ENCODE measurements around the gene SCT.
"Not testable (repeated sequence)": the region's sequence is repeated elsewhere in the genome, so short reads cannot be mapped to it uniquely, and the experiment has no call there.

The SCT gene

GRCh38 chr11:626475-627307, at the start of gene SCT:
SCT (minus strand) TSS chr11:627181; CDS start chr11:627143, 38 bp downstream.
- no peak for DNase-seq

- no peak for DNase-seq
These were observed 47.4 kb upstream of the SCT start for GRCh38 chr11:674406-674805.

- no peak for DNase-seq
These were observed 46.9 kb upstream of the SCT start for GRCh38 chr11:673866-674265.

- no peak for DNase-seq
These were observed 38.8 kb upstream of the SCT start for GRCh38 chr11:665704-666281.

- no peak for DNase-seq
These were observed 38.2 kb upstream of the SCT start for GRCh38 chr11:665062-665703.

- DNase-seq = peak; percentile 28
These were observed 35.8 kb upstream of the SCT start for GRCh38 chr11:662689-663274.

GRCh38 chr11:660681-661444, 33.9 kb upstream of the SCT start:
- no peak for DNase-seq

GRCh38 chr11:660281-660680, 33.3 kb upstream of the SCT start:
- DNase-seq = no peak

GRCh38 chr11:659532-660085, 32.6 kb upstream of the SCT start:
- no peak for DNase-seq

GRCh38 chr11:657691-658126, 30.7 kb upstream of the SCT start:
- no peak for DNase-seq

- DNase-seq = no peak
These were observed 29.9 kb upstream of the SCT start for GRCh38 chr11:656866-657265.

GRCh38 chr11:656426-656825, 29.4 kb upstream of the SCT start:
- DNase-seq = no peak

GRCh38 chr11:655036-655726, 28.2 kb upstream of the SCT start:
- DNase-seq = no peak

GRCh38 chr11:654444-654843, 27.5 kb upstream of the SCT start:
- DNase-seq = not testable (repeated sequence)

- no peak for DNase-seq
These were observed 26.9 kb upstream of the SCT start for GRCh38 chr11:653837-654236.

GRCh38 chr11:653136-653535, 26.2 kb upstream of the SCT start:
- not testable (repeated sequence) for DNase-seq

- no peak for DNase-seq
These were observed 23.5 kb upstream of the SCT start for GRCh38 chr11:650482-650881.

- DNase-seq = not testable (repeated sequence)
These were observed 20.7 kb upstream of the SCT start for GRCh38 chr11:647672-648158.

GRCh38 chr11:646214-646613, 19.2 kb upstream of the SCT start:
- no peak for DNase-seq

- no peak for DNase-seq
These were observed 18.6 kb upstream of the SCT start for GRCh38 chr11:645536-645935.

- DNase-seq = no peak
These were observed 17.1 kb upstream of the SCT start for GRCh38 chr11:643849-644738.
